ENCODE results near the gene DOCK3.
"Not testable (repeated sequence)": the region's sequence is repeated elsewhere in the genome, so short reads cannot be mapped to it uniquely, and the experiment has no call there.

Gene DOCK3

DNA sequence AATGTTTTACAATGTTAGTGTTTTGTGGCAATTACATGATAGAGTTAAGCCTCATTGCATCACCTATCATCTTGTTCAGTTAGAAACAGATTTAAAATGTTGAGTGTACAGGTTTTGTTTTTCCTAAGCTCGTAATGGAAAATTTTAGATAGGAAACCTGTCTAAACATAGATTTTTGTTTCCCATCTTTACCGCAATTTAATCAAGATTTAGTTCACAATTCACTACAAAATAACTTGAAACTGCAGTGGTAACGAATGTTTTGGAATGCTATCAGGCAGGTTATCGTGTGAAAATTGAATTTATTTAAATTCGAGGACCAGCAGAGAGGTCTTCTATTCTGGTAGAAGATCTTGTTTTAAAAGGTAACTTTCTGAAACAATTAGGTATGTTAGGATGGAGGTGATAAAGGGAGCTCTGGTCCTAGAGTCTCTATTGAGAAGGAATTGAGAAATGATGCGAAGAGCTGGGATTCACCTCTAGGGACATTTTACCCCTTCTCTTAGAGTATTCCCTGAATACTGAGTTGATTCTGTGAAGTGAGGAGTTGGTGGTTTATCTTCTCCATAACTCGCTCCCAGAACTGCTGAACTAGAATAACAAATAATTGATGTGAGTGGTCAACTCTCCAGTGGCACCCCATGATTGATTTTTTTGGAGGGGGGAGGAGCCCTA is 1.4 kb downstream of the DOCK3 start:
- peaks cover 6% of the 10 kb centered on the region for H3K4me1 ChIP-seq (ENCODE audit: low read depth, poor library complexity, severe bottlenecking)
- H4K20me1 ChIP-seq (ENCODE audit: insufficient read depth), result no peaks in the 10 kb centered on the region
- no peaks in the 10 kb centered on the region for H3K79me2 ChIP-seq (ENCODE audit: insufficient read depth, low read depth)
- TF ChIP-seq, protein P1, sequence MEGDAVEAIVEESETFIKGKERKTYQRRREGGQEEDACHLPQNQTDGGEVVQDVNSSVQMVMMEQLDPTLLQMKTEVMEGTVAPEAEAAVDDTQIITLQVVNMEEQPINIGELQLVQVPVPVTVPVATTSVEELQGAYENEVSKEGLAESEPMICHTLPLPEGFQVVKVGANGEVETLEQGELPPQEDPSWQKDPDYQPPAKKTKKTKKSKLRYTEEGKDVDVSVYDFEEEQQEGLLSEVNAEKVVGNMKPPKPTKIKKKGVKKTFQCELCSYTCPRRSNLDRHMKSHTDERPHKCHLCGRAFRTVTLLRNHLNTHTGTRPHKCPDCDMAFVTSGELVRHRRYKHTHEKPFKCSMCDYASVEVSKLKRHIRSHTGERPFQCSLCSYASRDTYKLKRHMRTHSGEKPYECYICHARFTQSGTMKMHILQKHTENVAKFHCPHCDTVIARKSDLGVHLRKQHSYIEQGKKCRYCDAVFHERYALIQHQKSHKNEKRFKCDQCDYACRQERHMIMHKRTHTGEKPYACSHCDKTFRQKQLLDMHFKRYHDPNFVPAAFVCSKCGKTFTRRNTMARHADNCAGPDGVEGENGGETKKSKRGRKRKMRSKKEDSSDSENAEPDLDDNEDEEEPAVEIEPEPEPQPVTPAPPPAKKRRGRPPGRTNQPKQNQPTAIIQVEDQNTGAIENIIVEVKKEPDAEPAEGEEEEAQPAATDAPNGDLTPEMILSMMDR (conservative IDR thresholded peaks at IDR 0.05; ENCODE audit: low read depth, low read length), result no peak
- H3K9ac ChIP-seq, result no peak overlapping the region
- H3K27me3 ChIP-seq (ENCODE audit: insufficient read depth, low read depth), result peaks cover 9% of the 10 kb centered on the region; the same call in 1 of the 2 replicates
- no peak overlapping the region for H3K27ac ChIP-seq
- peak overlapping the region; percentile 52 for H3K4me2 ChIP-seq
- H2AFZ ChIP-seq (ENCODE audit: low read depth), result no peak overlapping the region
- H3K4me3 ChIP-seq (IDR thresholded peaks at IDR 0.05; ENCODE audit: insufficient read depth, low read depth, low read length), result no peak overlapping the region
- no peaks in the 10 kb centered on the region for H3K36me3 ChIP-seq (ENCODE audit: insufficient read depth)

DNA sequence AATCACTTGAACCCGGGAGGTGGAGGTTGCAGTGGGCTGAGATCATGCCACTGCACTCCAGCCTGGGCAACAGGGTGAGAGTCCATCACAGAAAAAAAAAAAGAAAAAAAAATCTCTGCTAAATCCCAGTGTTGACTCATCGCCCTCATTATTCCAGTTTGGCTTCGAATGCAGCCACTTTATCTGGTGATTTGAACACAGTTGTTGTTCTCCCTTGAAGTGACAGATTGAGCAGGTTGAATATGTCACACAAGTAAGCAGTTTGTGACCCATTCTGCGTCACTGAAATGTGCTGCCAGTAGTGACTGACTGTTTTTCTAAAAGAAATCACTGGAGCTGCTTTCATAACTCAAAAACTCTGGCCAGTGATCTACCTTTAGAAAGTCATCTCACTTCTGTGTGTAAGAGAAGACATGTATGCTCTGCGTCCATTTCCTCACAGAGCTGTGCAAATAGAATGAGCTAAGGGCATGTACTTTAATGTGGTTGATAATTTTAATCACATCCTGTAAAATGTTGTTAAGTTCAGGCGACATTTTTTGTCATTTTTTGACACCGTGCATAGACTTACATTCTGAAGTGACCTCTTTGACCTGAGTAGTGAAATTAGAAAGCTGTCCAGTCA is 12.5 kb downstream of the DOCK3 start:
- H3K36me3 ChIP-seq (ENCODE audit: insufficient read depth), result no peaks in the 10 kb centered on the region
- H3K4me3 ChIP-seq (IDR thresholded peaks at IDR 0.05; ENCODE audit: insufficient read depth, low read depth, low read length), result no peak overlapping the region
- no peak overlapping the region for H3K4me2 ChIP-seq
- no peaks in the 10 kb centered on the region for H3K79me2 ChIP-seq (ENCODE audit: insufficient read depth, low read depth)
- no peaks in the 10 kb centered on the region for H4K20me1 ChIP-seq (ENCODE audit: insufficient read depth)
- H3K27me3 ChIP-seq (ENCODE audit: insufficient read depth, low read depth), result no peaks in the 10 kb centered on the region
- no peak overlapping the region for H2AFZ ChIP-seq (ENCODE audit: low read depth)
- H3K4me1 ChIP-seq (ENCODE audit: low read depth, poor library complexity, severe bottlenecking), result no peaks in the 10 kb centered on the region
- no peak overlapping the region for H3K27ac ChIP-seq
- TF ChIP-seq, protein P1 (conservative IDR thresholded peaks at IDR 0.05; ENCODE audit: low read depth, low read length), result no peak
- H3K9ac ChIP-seq, result no peak overlapping the region

DNA sequence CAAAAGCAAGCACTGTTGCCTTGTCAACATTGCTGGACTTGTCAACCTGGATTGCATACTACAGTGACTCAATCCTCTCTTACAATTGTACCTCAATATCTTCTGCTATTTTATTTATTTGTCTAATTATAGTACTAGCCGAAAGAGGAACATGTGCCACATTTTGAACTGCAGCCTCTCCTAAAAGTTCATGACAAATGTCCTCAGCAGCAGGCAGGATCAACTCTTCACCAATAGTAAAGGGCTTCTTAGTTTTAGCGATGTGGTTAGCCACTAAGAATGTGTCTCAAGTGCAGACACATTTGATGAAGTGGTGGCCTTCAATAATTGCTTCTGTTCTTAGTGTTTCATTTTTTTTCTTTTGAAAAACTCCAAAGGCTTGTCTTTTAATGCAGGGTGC is 13.2 kb downstream of the DOCK3 start:
- Histone ChIP-seq H3K4me1 (ENCODE audit: low read depth, poor library complexity, severe bottlenecking) (no peaks in the 10 kb centered on the region), H3K9ac (no peak overlapping the region), H4K20me1 (ENCODE audit: insufficient read depth) (no peaks in the 10 kb centered on the region), H3K27me3 (ENCODE audit: insufficient read depth, low read depth) (no peaks in the 10 kb centered on the region), H3K4me3 (IDR thresholded peaks at IDR 0.05; ENCODE audit: insufficient read depth, low read depth, low read length) (no peak overlapping the region), H2AFZ (ENCODE audit: low read depth) (no peak overlapping the region), H3K4me2 (no peak overlapping the region), H3K79me2 (ENCODE audit: insufficient read depth, low read depth) (no peaks in the 10 kb centered on the region), H3K27ac (no peak overlapping the region), H3K36me3 (ENCODE audit: insufficient read depth) (no peaks in the 10 kb centered on the region)
- TF ChIP-seq, protein P1 (conservative IDR thresholded peaks at IDR 0.05; ENCODE audit: low read depth, low read length), result no peak

- not testable (repeated sequence) for H2AFZ ChIP-seq (ENCODE audit: low read depth); H3K4me2 ChIP-seq; H3K4me1 ChIP-seq (ENCODE audit: low read depth, poor library complexity, severe bottlenecking); H3K36me3 ChIP-seq (ENCODE audit: insufficient read depth); H3K4me3 ChIP-seq (IDR thresholded peaks at IDR 0.05; ENCODE audit: insufficient read depth, low read depth, low read length); H3K9ac ChIP-seq; H3K79me2 ChIP-seq (ENCODE audit: insufficient read depth, low read depth); H3K27me3 ChIP-seq (ENCODE audit: insufficient read depth, low read depth); H3K27ac ChIP-seq; H4K20me1 ChIP-seq (ENCODE audit: insufficient read depth)
These were observed 13.9 kb downstream of the DOCK3 start for GRCh38 chr3:50688602-50689001.

DNA sequence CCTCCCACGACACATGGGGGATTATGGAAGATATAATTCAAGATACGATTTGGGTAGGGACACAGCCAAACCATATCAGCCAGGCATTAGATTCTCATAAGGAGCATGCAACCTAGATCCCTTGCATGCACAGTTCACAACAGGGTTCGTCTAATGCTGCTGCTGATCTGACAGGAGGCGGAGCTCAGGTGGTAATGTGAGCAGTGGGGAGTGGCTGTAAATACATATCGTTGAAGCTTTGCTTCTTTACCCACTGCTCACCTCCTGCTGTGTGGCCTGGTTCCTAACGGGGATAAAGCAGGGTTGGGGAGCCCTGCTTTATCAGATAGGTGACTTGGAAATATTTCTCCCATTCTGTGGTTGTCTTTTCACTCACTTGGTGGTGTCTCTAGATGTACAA is 14.8 kb downstream of the DOCK3 start:
- no peak overlapping the region for H3K4me2 ChIP-seq
- no peaks in the 10 kb centered on the region for H4K20me1 ChIP-seq (ENCODE audit: insufficient read depth)
- H3K79me2 ChIP-seq (ENCODE audit: insufficient read depth, low read depth), result no peaks in the 10 kb centered on the region

More for the DNA sequence above, 14.8 kb downstream of the DOCK3 start:
- Histone ChIP-seq H3K36me3 (ENCODE audit: insufficient read depth) (no peaks in the 10 kb centered on the region), H2AFZ (ENCODE audit: low read depth) (no peak overlapping the region), H3K4me3 (IDR thresholded peaks at IDR 0.05; ENCODE audit: insufficient read depth, low read depth, low read length) (no peak overlapping the region), H3K27ac (no peak overlapping the region), H3K9ac (no peak overlapping the region), H3K4me1 (ENCODE audit: low read depth, poor library complexity, severe bottlenecking) (no peaks in the 10 kb centered on the region), H3K27me3 (ENCODE audit: insufficient read depth, low read depth) (no peaks in the 10 kb centered on the region)
- TF ChIP-seq, protein P1 (conservative IDR thresholded peaks at IDR 0.05; ENCODE audit: low read depth, low read length), result no peak

All from KMS-11 (cell line).